H1 (cell line): ENCODE results near the gene RNF38. TPM values are rescaled to one million over a fixed set of nuclear protein-coding genes. Genes with fewer than 3 reads are reported as not detected.

Experiments used
- CTCF ChIA-PET: fragments of 300-600 bp; sonication (Branson Sonifier 250); formaldehyde crosslinking; loops from one replicate; lab custom pipeline; 2021; ENCODE audit not compliant: partially characterized antibody; lab: Charles Lee
- POLR2A ChIA-PET: fragments of 300-600 bp; sonication (Branson Sonifier 250); formaldehyde crosslinking; loops from one replicate; lab custom pipeline; 2021; ENCODE audit warnings: inconsistent platforms; ENCODE audit not compliant: partially characterized antibody; lab: Charles Lee
- DNase-seq, 2 experiments: peaks; one replicate each; pipeline versions ENCODE4 v3.0.0 to v3.0.0-alpha.2; 2010 to 2022; ENCODE audit warnings: low spot score in 2 of 2, low read depth in 1 of 2, mixed read lengths in 1 of 2
- FAIRE-seq: peaks from 2 replicates; lab custom pipeline; 2011; peaks lifted over from hg19 to GRCh38; lab: Jason Lieb, UNC
- H2AFZ ChIP-seq: 2 replicates; pipeline ENCODE4 v1.8.1; 2012; ENCODE audit warnings: low read length, inconsistent platforms
- H2AK5ac ChIP-seq: 2 replicates; pipeline ENCODE4 v1.6.1; 2013; ENCODE audit warnings: low read depth, low read length
- H2BK120ac ChIP-seq: replicated peaks from 2 replicates; pipeline ENCODE3; 2013; ENCODE audit warnings: low read depth, low read length, inconsistent platforms
- H2BK12ac ChIP-seq: 2 replicates; pipeline ENCODE4 v1.6.1; 2013; ENCODE audit warnings: low read depth, low read length
- H2BK15ac ChIP-seq: 2 replicates; pipeline ENCODE4 v1.6.1; 2013; ENCODE audit warnings: low read length
- H2BK20ac ChIP-seq: 2 replicates; pipeline ENCODE4 v1.6.1; 2013; ENCODE audit warnings: low read length
- H2BK5ac ChIP-seq: 2 replicates; pipeline ENCODE4 v1.6.1; 2013; ENCODE audit warnings: low read depth, low read length
- H3K14ac ChIP-seq: 2 replicates; pipeline ENCODE4 v1.6.1; 2013; ENCODE audit warnings: inconsistent platforms; ENCODE audit not compliant: insufficient read length
- H3K18ac ChIP-seq: 2 replicates; pipeline ENCODE4 v1.6.1; 2013; ENCODE audit warnings: low read length; ENCODE audit errors: extremely low read depth
- H3K23ac ChIP-seq: 2 replicates; pipeline ENCODE4 v1.6.1; 2013; ENCODE audit warnings: inconsistent platforms; ENCODE audit not compliant: insufficient read length
- H3K23me2 ChIP-seq: 2 replicates; pipeline ENCODE4 v1.6.1; 2013; ENCODE audit warnings: low read depth, low read length
- H3K27ac ChIP-seq: 2 replicates; pipeline ENCODE4 v1.6.1; 2011; ENCODE audit warnings: low read depth, low read length, inconsistent platforms
- H3K27me3 ChIP-seq, 4 experiments: replicated peaks in 1 of 4; 1 replicate in 1 of 4; 2 replicates in 3 of 4; pipeline versions ENCODE4 v1.6.1 to v1.8.1; 2011 to 2013; ENCODE audit warnings: low read length in 3 of 4, mild to moderate bottlenecking in 3 of 4, inconsistent platforms in 2 of 4, mixed read lengths in 2 of 4, moderate library complexity in 1 of 4; ENCODE audit not compliant: control insufficient read depth in 3 of 4, insufficient read depth in 3 of 4; ENCODE audit errors: extremely low read depth in 1 of 4
- H3K36me3 ChIP-seq, 4 experiments: 2 replicates each; pipeline versions ENCODE4 v1.6.1 to v1.8.1; 2011 to 2013; ENCODE audit warnings: mild to moderate bottlenecking in 4 of 4, low read length in 3 of 4, moderate library complexity in 2 of 4, control low read depth in 1 of 4, inconsistent platforms in 1 of 4; ENCODE audit not compliant: insufficient read depth in 4 of 4, control insufficient read depth in 2 of 4
- H3K4ac ChIP-seq: replicated peaks from 2 replicates; pipeline ENCODE3; 2013; ENCODE audit warnings: low read length, low read depth, mixed read lengths, inconsistent platforms; ENCODE audit not compliant: insufficient read length
- H3K4me1 ChIP-seq, 4 experiments: replicated peaks in 1 of 4; 1 replicate in 1 of 4; 2 replicates in 3 of 4; pipeline versions ENCODE4 v1.6.1 to v1.8.1; 2011 to 2013; ENCODE audit warnings: low read length in 3 of 4, inconsistent platforms in 2 of 4, mixed read lengths in 1 of 4; ENCODE audit not compliant: insufficient read depth in 4 of 4, control insufficient read depth in 3 of 4
- H3K4me2 ChIP-seq, 2 experiments: 2 replicates each; pipeline versions ENCODE4 v1.6.1 to v1.8.1; 2011 to 2013; ENCODE audit warnings: low read depth in 2 of 2, low read length in 2 of 2, control low read depth in 1 of 2, inconsistent platforms in 1 of 2, mild to moderate bottlenecking in 1 of 2; ENCODE audit not compliant: insufficient read depth in 1 of 2
- H3K4me3 ChIP-seq, 4 experiments: fragments of 200-600, 300-600 bp in 1 of 4; sonication (generic), shearing (Covaris generic), sonication (Bioruptor Twin) in 1 of 4; 2 replicates each; pipeline versions ENCODE4 v1.5.1 to v1.8.1; 2011 to 2016; ENCODE audit warnings: low read length in 4 of 4, low read depth in 3 of 4, control low read depth in 2 of 4, inconsistent platforms in 2 of 4, mild to moderate bottlenecking in 2 of 4, mixed read lengths in 1 of 4, moderate library complexity in 1 of 4; ENCODE audit not compliant: insufficient read depth in 2 of 4; ENCODE audit errors: extremely low read depth in 1 of 4
- H3K56ac ChIP-seq: replicated peaks from 2 replicates; pipeline ENCODE3; 2013; ENCODE audit warnings: low read depth, mild to moderate bottlenecking, mixed read lengths, low read length, inconsistent platforms; ENCODE audit not compliant: insufficient read length
- H3K79me1 ChIP-seq: 2 replicates; pipeline ENCODE4 v1.6.1; 2013; ENCODE audit warnings: low read depth, low read length, control low read depth
- H3K79me2 ChIP-seq, 2 experiments: 2 replicates each; pipeline versions ENCODE4 v1.6.1 to v1.8.1; 2012 to 2013; ENCODE audit warnings: low read length in 2 of 2, mild to moderate bottlenecking in 2 of 2, inconsistent platforms in 1 of 2; ENCODE audit not compliant: insufficient read depth in 2 of 2, control insufficient read depth in 1 of 2
- H3K9ac ChIP-seq, 4 experiments: replicated peaks in 1 of 4; 1 replicate in 1 of 4; 2 replicates in 3 of 4; pipeline versions ENCODE4 v1.6.1 to v1.8.1; 2011 to 2013; ENCODE audit warnings: low read depth in 3 of 4, low read length in 3 of 4, control low read depth in 2 of 4, mild to moderate bottlenecking in 2 of 4, moderate library complexity in 2 of 4, inconsistent platforms in 1 of 4; ENCODE audit errors: extremely low read depth in 1 of 4
- H3K9me3 ChIP-seq, 2 experiments: 2 replicates each; pipeline versions ENCODE4 v1.6.1 to v1.8.1; 2012 to 2013; ENCODE audit warnings: mild to moderate bottlenecking in 2 of 2, moderate library complexity in 2 of 2, control low read depth in 1 of 2, inconsistent platforms in 1 of 2, low read depth in 1 of 2, low read length in 1 of 2, mixed read lengths in 1 of 2; ENCODE audit not compliant: insufficient read depth in 2 of 2
- H4K20me1 ChIP-seq, 2 experiments: replicated peaks in 1 of 2; 2 replicates each; pipeline versions ENCODE3 to v1.8.1; 2011 to 2013; ENCODE audit warnings: inconsistent platforms in 2 of 2, low read length in 2 of 2, mild to moderate bottlenecking in 1 of 2; ENCODE audit not compliant: insufficient read depth in 2 of 2, control insufficient read depth in 1 of 2
- H4K5ac ChIP-seq: 2 replicates; pipeline ENCODE4 v1.6.1; 2013; ENCODE audit warnings: low read length, low read depth, mixed read lengths, inconsistent platforms; ENCODE audit not compliant: insufficient read length
- H4K8ac ChIP-seq: 2 replicates; pipeline ENCODE4 v1.8.0; 2013; ENCODE audit warnings: mild to moderate bottlenecking, moderate library complexity, low read length, inconsistent platforms; ENCODE audit not compliant: insufficient read depth; ENCODE audit errors: extremely low read depth
- H4K91ac ChIP-seq: replicated peaks from 2 replicates; pipeline ENCODE3; 2013; ENCODE audit warnings: low read length, mixed read lengths, inconsistent platforms; ENCODE audit not compliant: insufficient read length
- BACH1 ChIP-seq: IDR thresholded peaks from 2 replicates; pipeline ENCODE4 v1.6.1; 2012; ENCODE audit warnings: low read length, improper control_type of control experiment
- CHD2 ChIP-seq: IDR thresholded peaks from 2 replicates; pipeline ENCODE4 v1.6.1; 2012; ENCODE audit warnings: low read length, improper control_type of control experiment
- CREB1 ChIP-seq: IDR thresholded peaks from 2 replicates; pipeline ENCODE4 v1.6.1; 2012; ENCODE audit warnings: inconsistent platforms
- CTBP2 ChIP-seq: IDR thresholded peaks from 2 replicates; pipeline ENCODE4 v1.7.0; 2011; ENCODE audit warnings: borderline replicate concordance, mild to moderate bottlenecking, moderate library complexity, mixed read lengths, low read length; ENCODE audit not compliant: insufficient read depth, insufficient read length
- FOSL1 ChIP-seq: IDR thresholded peaks from 2 replicates; pipeline ENCODE4 v1.6.1; 2011; ENCODE audit warnings: mild to moderate bottlenecking, low read depth, low read length, moderate library complexity; ENCODE audit not compliant: insufficient read depth
- GTF2F1 ChIP-seq: IDR thresholded peaks from 2 replicates; pipeline ENCODE4 v1.6.1; 2012; ENCODE audit warnings: low read depth, low read length, improper control_type of control experiment, borderline replicate concordance
- JUND ChIP-seq: IDR thresholded peaks from 2 replicates; pipeline ENCODE4 v1.6.1; 2011; ENCODE audit warnings: mild to moderate bottlenecking, improper control_type of control experiment, low read length
- KDM5A ChIP-seq: fragments of 200-600 bp; IDR thresholded peaks from 2 replicates; pipeline ENCODE4 v1.7.1; 2012; ENCODE audit warnings: mild to moderate bottlenecking, low read length, inconsistent platforms, mixed read lengths
- MAX ChIP-seq: IDR thresholded peaks from 2 replicates; pipeline ENCODE4 v1.6.1; 2012; ENCODE audit warnings: inconsistent platforms
- NANOG ChIP-seq: IDR thresholded peaks from 2 replicates; pipeline ENCODE4 v1.6.1; 2011; ENCODE audit warnings: low read length, low read depth, mild to moderate bottlenecking, inconsistent platforms; ENCODE audit not compliant: insufficient read depth, poor library complexity, severe bottlenecking
- POLR2A ChIP-seq, 2 experiments: IDR thresholded peaks; 1 replicate in 1 of 2; 2 replicates in 1 of 2; pipeline ENCODE4 v1.6.1; 2011; ENCODE audit warnings: low read depth in 2 of 2, low read length in 2 of 2, mild to moderate bottlenecking in 2 of 2; ENCODE audit errors: control extremely low read depth in 1 of 2
- SP2 ChIP-seq: IDR thresholded peaks from 2 replicates; pipeline ENCODE4 v1.6.1; 2012; ENCODE audit warnings: mild to moderate bottlenecking, low read length, inconsistent platforms
- SRF ChIP-seq: IDR thresholded peaks from 2 replicates; pipeline ENCODE4 v1.6.1; 2011; ENCODE audit warnings: mild to moderate bottlenecking, low read depth, low read length, moderate library complexity
- SUZ12 ChIP-seq: fragments of 200-600 bp; sonication (generic); IDR thresholded peaks from 2 replicates; pipeline ENCODE4 v1.6.1; 2012; ENCODE audit warnings: mild to moderate bottlenecking, inconsistent platforms, low read length, moderate library complexity, mixed read lengths
- TCF12 ChIP-seq: IDR thresholded peaks from 2 replicates; pipeline ENCODE4 v1.6.1; 2011; ENCODE audit warnings: low read depth, mild to moderate bottlenecking, low read length
- TEAD4 ChIP-seq: IDR thresholded peaks from 2 replicates; pipeline ENCODE4 v1.6.1; 2012; ENCODE audit warnings: low read depth, low read length, inconsistent platforms, mixed read lengths
- WGBS, 2 experiments: shearing (Covaris generic) in 1 of 2; methylation state at CpG; one replicate each; pipeline versions ENCODE4 v1.1.6 to v1.1.7; 2013 to 2015; ENCODE audit warnings: low lambda C conversion rate in 2 of 2, mixed read lengths in 2 of 2, inconsistent platforms in 1 of 2, low coverage in 1 of 2, missing lambda C conversion rate in 1 of 2; ENCODE audit not compliant: insufficient replicate concordance in 2 of 2, insufficient coverage in 1 of 2, insufficient read length in 1 of 2; ENCODE audit errors: extremely low coverage in 1 of 2, missing lambda C conversion rate in 1 of 2; 5-methylcytosine and 5-hydroxymethylcytosine counted together
- polyA plus RNA-seq, 7 experiments: library from polyadenylated mRNA; depleted of rRNA in 3 of 7; stranded (reverse) in 5 of 7; unstranded in 2 of 7; fragments of >200 nt in 5 of 7; fragments of 200-250 nt in 2 of 7; gene quantifications; 1 replicate in 5 of 7; 2 replicates in 1 of 7; 4 replicates in 1 of 7; pipeline versions ENCODE4 v1.2.1 to v1.2.3, GENCODE V29; 2011 to 2013; ENCODE audit warnings: missing spikeins in 2 of 7, mixed read lengths in 2 of 7
- total RNA-seq: library from RNA; stranded (reverse); fragmentation: NEBNext Ultra II Directional; extraction: Animal tissue kit (Norgen Biotek cat#: 25700); gene quantifications from 2 replicates; pipeline ENCODE4 v1.2.1, GENCODE V29; 2021

The RNF38 gene
- total and polyA plus RNA-seq, 2 of the 8 experiments (the other 6 are each of a cell fraction or from before 2014, with no cell fraction given): 54.9 to 60.9 TPM

GRCh38 chr9:36444203-36444602 lies 44.1 kb upstream of the RNF38 start:
- H3K4me3 ChIP-seq: no peak overlapping the region
- no peak for TF ChIP-seq TCF12
- TF ChIP-seq SP2: no peak
- no peak for TF ChIP-seq FOSL1
- TF ChIP-seq CHD2: no peak
- no peak for TF ChIP-seq SRF
- no peak for TF ChIP-seq SUZ12
- no peak for TF ChIP-seq CTBP2
- TF ChIP-seq NANOG: no peak
- no peak for TF ChIP-seq CREB1
- no peak for TF ChIP-seq POLR2A (IDR thresholded peaks at IDR 0.05; ENCODE audit: control extremely low read depth in 1 of 2, low read depth in 2 of 2, low read length in 2 of 2)
- TF ChIP-seq JUND: no peak
- no peak for TF ChIP-seq KDM5A
- no peak for TF ChIP-seq GTF2F1
- no peak for TF ChIP-seq MAX
- TF ChIP-seq TEAD4: no peak
- TF ChIP-seq BACH1: no peak

More at GRCh38 chr9:36444203-36444602, 44.1 kb upstream of the RNF38 start:
- H2AK5ac ChIP-seq: no peak overlapping the region
- no peak overlapping the region for H2BK20ac ChIP-seq
- H3K27ac ChIP-seq: no peak overlapping the region
- H3K14ac ChIP-seq: no peak overlapping the region
- DNase-seq: no peak
- no peaks in the 10 kb centered on the region for H3K9me3 ChIP-seq
- H4K5ac ChIP-seq: no peak overlapping the region
- ChIA-PET CTCF (interaction anchor here (0.5 to 5.4 kb wide), 5 partner anchors 22 to 111 kb away, joined by 4 to 78 read pairs (median 7); no protein-coding TSS in a partner anchor), POLR2A (interaction anchor here (0.7 kb wide), 1 partner anchor 28 kb away, joined by 3 read pairs; no protein-coding TSS in a partner anchor)
- H3K23ac ChIP-seq: no peak overlapping the region
- H3K79me2 ChIP-seq: peaks cover 10 to 98% of the 10 kb centered on the region in 2 experiments
- H3K27me3 ChIP-seq: no peaks in the 10 kb centered on the region
- 79% methylated on average over 2 of the region's 2 CpGs; no CpG with 5 or more reads in 1 of the 2 experiments for WGBS, 2 experiments
- H3K23me2 ChIP-seq: no peaks in the 10 kb centered on the region
- no peak overlapping the region for H3K56ac ChIP-seq
- H3K4me2 ChIP-seq: no peak overlapping the region
- H3K4ac ChIP-seq: no peak overlapping the region
- no peak overlapping the region for H2BK5ac ChIP-seq
- H2BK15ac ChIP-seq: no peak overlapping the region
- no peak overlapping the region for H2BK120ac ChIP-seq
- no peak overlapping the region for H3K18ac ChIP-seq
- no peak overlapping the region for H4K91ac ChIP-seq
- peaks cover 0 to 2% (median 0%) of the 10 kb centered on the region in 4 experiments; a peak in 1 of 8 replicates for H3K36me3 ChIP-seq
- peaks cover 9 to 14% of the 10 kb centered on the region in 2 experiments for H4K20me1 ChIP-seq
- H4K8ac ChIP-seq: no peak overlapping the region
- no peak overlapping the region for H2AFZ ChIP-seq
- peaks cover 13% of the 10 kb centered on the region for H3K79me1 ChIP-seq
- H2BK12ac ChIP-seq: no peak overlapping the region
- H3K4me1 ChIP-seq: peaks cover 2 to 11% (median 6%) of the 10 kb centered on the region in 4 experiments
- H3K9ac ChIP-seq: no peak overlapping the region
- FAIRE-seq: no peak
